ENCODE data around the gene PBX4.

GRCh38 chr19:19591133-19591825 is 27.2 kb downstream of the PBX4 start:
- TF ChIP-seq, protein P1, sequence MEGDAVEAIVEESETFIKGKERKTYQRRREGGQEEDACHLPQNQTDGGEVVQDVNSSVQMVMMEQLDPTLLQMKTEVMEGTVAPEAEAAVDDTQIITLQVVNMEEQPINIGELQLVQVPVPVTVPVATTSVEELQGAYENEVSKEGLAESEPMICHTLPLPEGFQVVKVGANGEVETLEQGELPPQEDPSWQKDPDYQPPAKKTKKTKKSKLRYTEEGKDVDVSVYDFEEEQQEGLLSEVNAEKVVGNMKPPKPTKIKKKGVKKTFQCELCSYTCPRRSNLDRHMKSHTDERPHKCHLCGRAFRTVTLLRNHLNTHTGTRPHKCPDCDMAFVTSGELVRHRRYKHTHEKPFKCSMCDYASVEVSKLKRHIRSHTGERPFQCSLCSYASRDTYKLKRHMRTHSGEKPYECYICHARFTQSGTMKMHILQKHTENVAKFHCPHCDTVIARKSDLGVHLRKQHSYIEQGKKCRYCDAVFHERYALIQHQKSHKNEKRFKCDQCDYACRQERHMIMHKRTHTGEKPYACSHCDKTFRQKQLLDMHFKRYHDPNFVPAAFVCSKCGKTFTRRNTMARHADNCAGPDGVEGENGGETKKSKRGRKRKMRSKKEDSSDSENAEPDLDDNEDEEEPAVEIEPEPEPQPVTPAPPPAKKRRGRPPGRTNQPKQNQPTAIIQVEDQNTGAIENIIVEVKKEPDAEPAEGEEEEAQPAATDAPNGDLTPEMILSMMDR (IDR thresholded peaks at IDR 0.05), result no peak
- TF ChIP-seq EP300 (IDR thresholded peaks at IDR 0.05), result no peak

Data from gastroesophageal sphincter (tissue), 3 donors.